GOT3 (cell line): Measurements from ENCODE around the gene NTM.

Experiments used
- DNase-seq: peaks from one replicate; lab custom pipeline; 2025; ENCODE audit warnings: mixed read lengths; lab: John Stamatoyannopoulos, UW

The NTM gene

DNA sequence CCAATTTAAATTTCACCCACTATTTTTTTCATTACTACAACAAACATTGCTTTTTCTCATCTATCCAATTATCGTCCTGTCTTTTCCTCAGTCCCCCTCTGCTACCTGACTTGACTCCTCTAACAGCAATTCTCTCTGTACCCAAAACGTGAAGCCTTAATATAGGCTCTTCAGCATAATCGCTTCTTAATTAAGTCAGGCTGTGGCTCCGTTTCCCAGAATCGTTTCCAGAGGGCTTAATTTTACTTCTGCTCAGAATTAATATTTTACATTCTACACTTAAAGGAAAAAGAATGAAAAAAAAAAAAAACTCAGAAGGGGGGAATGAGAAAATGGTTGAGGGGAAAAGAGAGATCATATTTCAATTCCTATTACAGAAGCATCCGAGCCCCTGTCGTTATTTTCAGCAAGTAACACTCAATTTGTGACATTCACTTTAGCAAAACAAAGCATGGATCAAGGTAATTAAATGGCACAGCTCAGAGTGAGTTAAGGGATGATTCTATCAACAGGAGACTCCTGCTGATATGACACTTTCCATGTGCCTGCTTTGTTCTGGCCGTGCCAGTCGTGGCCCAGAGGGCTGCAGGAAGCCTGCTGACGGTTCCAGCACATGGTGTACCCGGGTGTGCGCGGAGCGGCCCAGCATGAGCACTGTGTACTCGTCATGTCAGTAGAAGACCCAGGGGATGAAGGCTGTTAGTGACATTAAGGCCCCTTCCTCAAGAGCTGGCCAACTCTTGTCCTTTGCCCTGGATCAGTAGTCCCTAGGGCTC, 272.5 kb downstream of the NTM start:
- no peak for DNase-seq

DNA sequence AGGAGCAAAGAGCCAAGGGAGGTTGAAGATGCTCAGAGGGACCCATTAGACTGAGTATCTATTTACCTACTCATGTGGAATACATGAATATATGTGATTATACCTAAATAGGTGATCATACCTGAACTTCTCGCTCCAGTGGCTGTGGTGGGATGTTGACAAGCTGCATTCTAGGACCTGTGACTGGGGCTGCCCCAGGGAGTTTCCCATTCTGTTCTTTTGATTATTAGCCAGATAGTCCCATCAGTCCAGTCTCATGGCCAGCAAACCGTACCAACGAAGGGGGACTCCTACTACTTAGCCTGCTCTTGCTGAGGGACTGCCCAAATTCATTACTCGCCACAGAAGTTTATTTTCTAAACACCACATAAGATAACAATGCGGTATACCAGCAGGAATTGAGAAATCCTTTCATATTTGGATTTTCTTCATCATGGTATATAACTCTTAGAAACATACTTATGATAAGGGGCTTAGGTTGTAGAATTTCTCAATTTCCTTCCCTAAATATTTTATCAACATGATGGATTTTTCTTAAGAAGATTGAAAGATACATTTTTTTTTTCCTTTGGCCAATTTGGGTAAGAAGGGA, 273.9 kb downstream of the NTM start:
- no peak for DNase-seq

DNA sequence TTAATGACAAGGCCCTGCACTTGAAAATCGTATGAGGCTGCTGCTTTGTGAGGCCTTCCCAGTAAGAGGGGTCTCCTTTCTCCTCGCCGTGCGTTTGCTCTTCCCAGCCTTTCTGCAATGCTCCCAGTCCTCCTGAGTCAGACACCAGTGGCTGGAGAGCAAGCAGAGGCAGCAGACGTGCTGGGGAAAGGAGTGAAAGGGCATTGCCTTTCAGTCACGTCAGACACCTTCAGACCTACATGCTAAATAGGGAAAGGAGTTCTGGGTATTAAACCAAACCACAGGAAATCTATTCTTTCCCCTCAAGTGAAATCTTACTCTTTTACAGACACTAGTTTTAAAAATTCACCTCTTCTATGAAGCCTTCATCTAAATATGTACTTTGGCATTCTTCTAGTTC, 274.8 kb downstream of the NTM start:
- no peak for DNase-seq

DNA sequence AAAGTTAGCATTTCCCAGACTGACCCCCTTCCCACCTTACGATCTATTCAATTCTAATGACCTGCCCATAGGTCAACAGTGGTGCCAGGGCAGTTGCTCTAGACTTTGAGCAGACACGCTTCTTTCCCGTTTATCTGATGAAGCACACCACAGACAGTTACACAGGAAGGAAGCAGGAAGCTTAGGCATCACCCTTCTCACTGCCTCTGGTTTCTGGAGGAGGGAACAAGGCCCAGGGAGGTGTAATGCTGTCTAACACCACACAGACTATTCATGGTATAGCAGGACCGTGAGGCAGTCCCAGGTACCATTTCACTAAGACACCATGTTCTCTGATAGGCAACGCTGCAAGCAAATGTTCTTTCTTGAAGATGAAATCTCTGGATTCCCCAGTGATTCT, 279.4 kb downstream of the NTM start:
- DNase-seq: no peak

DNA sequence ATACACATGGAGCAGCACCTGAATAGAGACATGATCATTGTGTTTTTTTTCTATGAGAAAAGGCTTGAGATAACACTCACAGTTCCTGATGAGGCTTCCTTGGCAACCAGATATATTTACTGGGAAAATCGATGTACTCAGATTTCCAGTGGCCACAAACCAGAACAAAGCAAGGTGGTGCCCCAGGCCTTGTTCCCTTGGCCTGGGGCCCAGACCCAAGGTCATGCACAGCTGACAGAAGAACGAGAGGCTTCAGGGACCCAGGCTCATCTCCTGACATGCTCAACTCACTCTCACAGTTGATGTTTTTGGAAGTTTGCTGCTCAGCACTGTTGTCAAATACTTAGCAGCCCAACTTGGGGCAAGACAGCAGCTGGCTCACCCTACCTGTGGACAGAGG, 281.8 kb downstream of the NTM start:
- DNase-seq: no peak

DNA sequence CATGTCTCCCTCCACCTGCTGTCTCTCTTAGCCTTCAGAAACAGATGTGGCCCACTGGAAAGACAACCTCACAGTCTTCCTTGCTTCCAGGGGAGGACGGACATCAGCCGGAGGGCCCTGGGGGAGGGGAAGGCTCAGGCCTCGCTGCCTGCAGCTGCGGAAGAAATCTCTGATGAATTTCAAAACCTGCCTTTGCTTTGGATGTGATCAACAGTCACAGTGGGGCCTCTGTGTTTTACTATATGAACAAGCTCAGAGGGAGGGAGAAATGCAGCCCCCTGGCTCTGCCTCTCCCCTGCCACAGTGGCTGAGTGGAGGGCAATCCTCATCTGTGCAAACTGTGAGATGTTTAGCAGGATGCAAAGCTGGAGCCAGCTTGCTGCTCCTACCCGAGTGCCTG, 282.8 kb downstream of the NTM start:
- DNase-seq: no peak

DNA sequence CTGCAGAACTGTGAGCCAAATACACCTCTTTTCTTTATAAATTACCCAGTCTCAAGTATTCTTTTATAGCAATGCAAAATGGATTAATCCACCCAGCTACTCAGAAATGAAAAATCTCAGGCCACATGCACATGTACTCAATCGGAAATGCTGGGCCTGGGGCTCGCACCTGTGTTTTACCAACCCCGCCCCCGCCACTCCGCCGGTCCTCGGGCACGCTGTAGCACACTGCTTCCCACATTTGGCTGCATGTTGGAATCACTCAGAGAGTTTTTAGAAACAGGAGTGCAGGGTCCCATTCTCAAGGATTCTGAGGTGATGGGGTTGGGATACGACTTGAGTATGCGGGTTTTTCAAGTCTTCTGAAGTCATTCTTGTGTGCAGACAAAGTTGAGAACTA, 284.4 kb downstream of the NTM start:
- DNase-seq: no peak

DNA sequence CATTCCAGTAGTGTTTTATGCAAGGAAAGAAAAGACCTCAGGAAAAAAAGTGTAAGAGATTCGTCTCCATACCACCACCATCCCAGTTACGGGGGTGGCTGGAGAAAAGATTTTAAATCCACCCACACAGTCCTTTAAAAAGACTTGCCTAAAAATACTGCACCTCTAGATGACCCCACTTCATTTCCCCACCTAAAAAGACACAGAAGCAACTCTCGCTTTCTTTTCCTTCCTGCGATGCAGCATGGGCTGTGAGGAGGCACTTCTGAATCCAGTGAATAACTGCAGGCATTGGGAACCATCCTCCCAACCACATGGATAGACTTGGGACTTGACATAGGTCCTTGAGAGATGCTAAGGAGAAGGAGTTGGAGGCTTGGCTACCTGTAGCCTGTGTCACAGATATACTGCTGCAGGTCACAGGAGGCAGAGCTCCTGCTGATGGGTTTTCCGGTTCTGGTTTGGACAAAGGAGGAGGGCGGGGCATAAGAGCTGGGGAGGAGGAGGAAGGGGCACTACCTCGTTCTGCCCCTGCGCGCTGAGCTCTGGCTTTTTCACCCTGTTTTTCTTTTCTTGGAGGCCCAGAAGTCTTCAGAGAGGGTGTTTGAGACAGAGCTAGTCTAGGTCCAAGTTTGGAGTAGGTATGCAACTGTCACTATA, 285.9 kb downstream of the NTM start:
- no peak for DNase-seq

DNA sequence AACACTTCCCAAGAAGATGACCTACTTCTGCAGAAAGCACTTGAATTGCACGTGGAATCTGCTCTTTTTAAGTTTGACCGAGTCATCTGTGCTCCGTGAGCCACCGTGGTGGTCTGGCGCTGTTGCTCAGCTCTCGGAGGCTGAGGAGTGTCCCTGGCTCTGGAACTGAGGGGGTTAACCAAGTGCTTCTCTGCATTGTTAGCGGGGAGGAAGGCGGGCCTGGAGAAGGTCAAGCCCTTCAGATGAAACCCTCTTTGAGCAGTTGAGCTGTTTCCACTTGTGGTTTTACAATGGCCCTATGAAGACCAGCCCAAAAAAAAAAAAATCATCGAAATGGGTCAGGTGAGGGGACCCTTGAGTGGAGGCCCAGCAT, 286.4 kb downstream of the NTM start:
- no peak for DNase-seq

DNA sequence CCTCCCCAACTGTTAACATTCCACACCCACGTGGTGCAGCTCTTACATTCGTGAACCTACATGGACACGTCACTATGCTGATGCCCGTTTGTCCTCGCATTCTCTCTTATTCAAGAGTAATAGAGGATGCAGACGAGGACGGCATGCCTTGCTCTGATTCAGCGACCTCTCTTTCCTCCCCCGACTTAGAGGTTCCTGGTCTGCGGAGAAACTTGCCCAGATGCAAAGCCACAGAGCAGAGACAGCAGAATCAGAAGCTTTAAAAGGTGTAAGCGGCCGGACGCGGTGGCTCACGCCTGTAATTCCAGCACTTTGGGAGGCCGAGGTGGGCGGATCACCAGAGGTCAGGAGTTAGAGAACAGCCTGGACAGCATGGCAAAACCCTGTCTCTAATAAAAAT, 288.0 kb downstream of the NTM start:
- no peak for DNase-seq

DNA sequence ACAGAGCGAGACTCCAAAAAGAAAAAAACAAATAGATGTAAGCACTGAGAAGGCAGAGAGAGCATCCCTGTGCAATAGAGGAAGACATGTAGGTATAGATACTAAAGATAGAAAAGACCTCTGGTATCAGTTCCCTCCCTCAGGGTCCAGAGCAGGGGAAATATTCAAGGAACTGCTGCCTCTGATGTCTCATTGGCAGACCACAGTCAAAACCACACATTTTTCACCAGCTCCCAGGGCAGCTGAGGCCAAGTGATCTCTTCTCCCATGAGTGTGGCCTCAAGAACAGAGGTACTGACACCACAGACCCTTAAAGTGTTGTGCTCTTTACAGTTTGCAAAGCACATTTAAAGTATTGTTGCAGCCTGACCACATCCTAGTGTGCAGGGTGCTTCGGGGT, 288.5 kb downstream of the NTM start:
- no peak for DNase-seq

DNA sequence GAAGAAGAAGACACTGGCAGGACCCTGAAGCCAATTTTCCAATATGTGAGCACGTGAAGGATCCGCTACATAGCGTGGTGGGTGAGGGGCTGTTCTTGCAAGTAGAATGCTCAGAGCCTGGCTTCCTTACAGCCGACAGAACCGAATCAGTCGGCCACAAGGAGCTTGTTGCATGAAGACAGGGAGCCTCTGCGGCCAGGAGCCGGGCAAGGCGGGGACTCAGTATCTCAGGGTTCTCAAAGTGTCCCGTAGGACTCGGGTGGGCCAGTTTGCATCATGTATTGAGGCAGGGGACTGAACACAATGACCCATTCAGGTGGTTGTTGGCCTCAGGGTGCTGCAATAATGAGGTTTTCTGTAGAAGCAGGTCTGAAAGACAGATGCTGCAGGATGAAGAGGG, 289.5 kb downstream of the NTM start:
- no peak for DNase-seq

DNA sequence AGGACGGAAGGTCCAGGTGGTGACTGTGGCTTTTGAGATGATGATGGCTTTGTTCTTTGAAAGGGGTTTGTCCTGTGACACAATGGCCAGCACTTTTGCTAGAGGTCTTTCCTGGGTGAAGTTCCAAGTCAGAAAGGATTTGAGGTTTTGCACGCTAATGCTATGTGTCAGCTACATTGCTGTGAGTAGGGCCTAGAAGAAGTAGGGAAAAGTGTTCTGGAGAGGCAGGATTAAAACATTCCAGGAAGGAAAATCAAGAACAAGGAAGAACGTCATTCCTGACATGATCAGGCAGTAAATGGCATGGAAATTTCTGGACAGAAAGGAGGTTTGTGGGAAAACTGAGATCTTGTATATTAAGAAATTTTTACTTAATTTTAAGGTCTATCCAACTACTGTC, 290.7 kb downstream of the NTM start:
- no peak for DNase-seq

DNA sequence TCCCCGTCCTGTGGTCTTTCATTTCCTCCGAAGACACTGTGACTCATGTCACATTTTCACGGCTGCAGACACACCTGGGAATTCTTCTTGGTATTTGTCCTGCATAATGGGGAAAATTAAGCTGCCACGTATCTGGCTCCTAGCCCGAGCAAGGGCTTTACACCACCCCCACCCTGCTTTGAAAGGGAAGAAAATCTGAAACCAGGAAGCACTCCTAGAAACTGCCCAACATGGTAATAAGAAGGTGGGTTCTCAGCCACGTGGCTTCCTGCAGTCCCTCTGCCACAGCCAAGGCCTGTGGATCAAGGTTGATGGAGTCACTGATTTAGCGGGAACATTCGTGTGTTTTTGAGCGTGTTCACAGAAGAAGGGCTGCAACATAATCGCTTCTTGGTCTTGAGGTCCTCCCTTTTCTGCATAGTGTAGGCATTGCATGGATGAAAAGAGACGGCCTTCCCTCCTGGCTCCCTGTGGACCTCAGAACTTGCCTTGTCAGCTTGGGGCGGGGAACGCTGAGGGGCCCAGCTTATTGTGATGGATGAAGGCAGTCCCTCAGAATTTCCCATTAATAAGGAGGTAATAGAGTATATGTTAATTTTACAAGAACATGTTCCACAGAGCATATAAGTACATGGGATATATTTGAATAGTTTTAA, 292.0 kb downstream of the NTM start:
- no peak for DNase-seq

DNA sequence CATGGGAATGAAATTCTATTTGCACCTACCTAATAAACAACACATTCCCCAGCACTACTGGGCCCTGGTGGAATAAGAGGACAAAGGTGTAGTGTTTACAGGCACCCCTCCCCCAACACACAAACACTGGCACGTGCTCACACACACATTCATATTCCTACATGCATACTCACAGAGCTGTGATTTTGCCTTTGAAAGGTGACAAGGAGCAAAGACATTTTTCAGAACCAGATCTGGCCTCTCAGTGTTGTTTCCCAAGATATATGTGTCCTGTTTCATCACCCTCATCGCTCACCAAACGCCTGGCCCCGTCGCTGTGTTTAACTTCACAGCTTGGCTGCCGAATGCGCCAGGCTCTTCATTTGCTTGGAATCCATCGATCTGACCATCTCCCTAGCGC, 292.6 kb downstream of the NTM start:
- no peak for DNase-seq

DNA sequence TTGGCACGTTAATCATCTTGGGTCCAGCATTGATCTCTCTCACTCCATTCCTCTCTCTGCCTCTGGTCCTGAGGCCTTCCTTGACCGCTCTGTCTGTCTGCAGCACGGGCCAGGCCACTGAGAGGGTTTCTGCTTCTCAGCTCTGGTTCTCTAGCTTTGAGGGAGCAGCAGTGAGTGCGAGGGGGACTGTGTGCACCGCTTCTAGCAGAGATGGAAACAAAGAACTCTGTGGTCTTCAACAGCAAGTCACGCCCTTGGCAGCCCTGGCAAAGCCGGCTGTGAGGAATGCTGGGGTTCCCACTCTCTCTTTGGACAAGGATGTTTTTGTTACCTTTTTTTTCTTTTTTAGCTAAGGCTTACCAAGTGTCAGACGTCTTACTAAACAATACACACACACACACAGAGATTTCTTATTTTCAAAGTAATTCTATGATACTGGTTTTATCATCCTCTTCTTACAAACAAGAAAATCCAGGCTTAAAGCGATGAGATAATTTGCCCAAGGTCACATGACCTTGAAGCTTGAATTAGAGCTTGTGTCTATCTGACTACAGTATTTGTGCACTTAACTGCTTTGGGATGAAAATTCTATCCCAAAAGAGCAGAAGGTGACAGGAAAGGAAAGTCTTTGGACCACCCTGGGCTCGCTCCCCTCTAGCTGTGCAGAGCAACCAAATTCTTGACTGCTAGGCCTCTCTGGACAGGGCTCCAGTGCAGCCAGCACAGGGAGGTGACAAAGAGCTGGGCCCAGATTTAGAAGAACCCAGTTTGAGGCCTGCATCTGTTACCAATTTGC, 293.2 kb downstream of the NTM start:
- no peak for DNase-seq

DNA sequence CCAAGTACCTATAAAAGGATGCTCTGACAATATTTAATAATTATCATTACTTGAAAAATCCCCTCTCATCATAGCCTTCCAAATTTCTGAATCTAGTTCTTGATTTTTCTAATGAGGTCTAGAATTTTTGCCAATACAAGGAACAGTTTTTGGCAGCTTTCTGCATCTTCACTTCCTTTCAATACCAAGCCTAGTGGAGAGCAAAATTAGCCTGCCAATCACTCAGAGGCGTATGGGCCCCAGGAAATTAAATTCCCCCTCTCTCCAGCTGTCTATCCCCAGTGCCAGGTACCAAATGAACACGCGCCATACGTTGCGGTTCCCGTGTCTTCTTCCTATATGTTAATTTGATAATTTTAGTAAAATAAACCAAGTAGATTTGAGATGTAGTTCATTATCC, 293.9 kb downstream of the NTM start:
- DNase-seq: no peak

DNA sequence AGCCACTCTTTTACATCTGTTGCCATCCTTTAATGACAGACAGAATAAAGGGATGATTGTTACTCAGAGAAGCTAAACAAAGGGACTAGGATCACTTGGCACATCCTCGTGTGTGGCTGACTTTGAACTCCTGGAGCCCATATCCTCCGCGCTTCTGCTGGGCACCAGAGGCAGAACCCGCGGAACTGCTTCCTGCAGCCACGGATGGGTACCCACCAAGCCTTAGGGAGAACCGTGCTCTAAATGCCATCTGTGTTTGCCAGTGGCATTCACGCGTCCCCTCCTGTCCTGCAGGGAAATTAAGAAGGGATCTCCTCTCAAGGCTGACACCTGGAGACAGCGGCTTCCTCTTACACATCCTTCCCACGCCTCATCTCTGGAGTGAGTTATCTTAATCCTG, 294.4 kb downstream of the NTM start:
- no peak for DNase-seq

DNA sequence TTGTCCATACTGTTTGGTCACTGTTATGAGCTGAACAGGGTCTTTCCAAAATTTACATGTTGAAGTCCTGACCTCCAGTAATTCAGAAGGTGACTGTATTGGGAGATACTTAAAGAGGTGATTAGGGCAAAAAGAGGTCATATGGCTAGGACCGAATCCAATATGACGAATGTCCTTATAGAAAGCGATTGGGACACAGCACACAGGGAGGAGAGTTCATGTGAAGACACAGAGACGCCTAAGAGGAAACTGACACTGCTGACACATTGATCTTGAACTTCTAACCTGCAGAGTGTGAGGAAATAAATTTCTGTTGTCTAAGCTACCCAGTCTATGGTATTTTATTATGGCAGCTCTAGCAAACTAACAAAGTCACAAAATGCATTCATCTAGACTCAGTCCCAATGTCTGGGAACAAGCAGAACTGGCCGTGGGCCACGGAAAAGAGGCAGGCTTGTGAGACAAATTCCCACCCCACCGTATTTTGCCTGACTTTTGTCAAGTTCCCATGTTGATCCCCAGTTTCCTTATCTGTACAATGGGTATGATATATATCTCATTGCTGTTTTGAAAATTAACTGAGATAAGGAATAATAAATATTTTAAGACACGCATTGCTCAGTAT, 295.0 kb downstream of the NTM start:
- no peak for DNase-seq

DNA sequence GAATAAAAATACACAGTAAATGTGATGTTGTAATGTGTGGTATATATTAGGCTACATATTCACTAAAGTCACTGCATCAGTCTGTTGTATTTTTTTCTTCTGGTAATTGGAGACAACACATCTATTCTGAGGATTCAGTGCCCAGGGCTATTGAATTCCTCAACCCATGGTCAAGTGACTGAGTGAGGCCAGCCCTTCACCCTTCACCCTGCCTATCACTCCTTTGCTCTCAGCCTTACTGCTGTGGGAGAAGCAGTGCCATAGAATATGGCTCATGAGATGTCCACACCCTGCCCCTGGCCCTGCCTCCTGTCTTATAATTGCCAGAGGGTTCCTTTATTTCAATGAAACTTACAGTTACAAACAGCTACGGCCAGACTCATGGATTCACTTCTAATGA, 295.6 kb downstream of the NTM start:
- no peak for DNase-seq

DNA sequence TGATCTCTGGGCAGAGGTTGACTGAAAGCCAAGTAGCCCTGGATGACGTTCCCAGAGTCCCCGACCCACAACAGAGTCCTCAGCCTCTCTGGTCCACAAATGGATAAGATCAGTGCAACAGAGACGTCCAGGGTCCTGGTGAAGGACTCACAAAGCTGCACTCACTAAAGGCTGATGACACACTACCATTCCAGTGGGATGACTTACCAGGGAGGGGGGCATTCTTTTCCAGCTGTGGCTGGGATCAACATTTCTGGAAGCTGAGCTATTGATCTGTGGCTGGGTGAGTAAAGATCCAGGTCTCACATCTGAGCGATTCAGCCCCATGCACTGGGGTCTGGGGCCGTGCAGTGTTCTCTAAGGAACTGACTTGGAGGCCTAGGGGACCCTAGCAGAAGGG, 296.2 kb downstream of the NTM start:
- DNase-seq: no peak

DNA sequence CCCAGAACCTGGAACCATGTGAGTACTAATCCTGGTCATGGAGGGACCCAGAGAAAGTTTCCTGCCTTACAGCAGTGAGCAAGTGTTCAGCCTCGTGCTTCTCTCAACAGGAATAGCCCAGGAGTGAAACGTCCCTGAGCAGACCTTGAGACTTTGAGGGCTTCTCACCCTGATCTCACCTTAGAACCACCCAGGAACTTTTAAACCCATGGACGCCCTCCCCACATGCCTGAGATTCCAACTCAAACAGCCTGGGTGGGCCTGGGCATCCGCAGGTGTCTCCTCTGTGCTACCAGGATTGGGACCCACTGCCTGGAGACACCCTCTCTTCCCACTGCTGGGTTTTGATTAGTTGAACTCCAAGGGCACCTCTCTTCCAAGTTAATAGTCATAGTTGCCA, 297.2 kb downstream of the NTM start:
- no peak for DNase-seq
